Right lobe of liver (tissue), 4 donors: ENCODE results near the gene APOBEC3H.

Experiments
- CTCF ChIP-seq, 4 donors: fragments of 200-600 bp in 3 of 4; fragments of 450-650 bp in 1 of 4; IDR thresholded peaks; one replicate each; pipeline versions ENCODE4 v1.5.1 to v1.8.0; 2016 to 2022; ENCODE audit warnings: antibody characterized with exemption in 4 of 4, mild to moderate bottlenecking in 2 of 4
- POLR2A ChIP-seq: fragments of 450-650 bp; IDR thresholded peaks from one replicate; pipeline ENCODE4 v1.6.1; 2017; ENCODE audit warnings: antibody characterized with exemption, mild to moderate bottlenecking
- donor health status: DM: no; HTN: no; CAD: no.
- donor health status: DM: no; HTN: no; CAD: no.
- donor health status: DM: no; HTN: yes; CAD: no.

DNA sequence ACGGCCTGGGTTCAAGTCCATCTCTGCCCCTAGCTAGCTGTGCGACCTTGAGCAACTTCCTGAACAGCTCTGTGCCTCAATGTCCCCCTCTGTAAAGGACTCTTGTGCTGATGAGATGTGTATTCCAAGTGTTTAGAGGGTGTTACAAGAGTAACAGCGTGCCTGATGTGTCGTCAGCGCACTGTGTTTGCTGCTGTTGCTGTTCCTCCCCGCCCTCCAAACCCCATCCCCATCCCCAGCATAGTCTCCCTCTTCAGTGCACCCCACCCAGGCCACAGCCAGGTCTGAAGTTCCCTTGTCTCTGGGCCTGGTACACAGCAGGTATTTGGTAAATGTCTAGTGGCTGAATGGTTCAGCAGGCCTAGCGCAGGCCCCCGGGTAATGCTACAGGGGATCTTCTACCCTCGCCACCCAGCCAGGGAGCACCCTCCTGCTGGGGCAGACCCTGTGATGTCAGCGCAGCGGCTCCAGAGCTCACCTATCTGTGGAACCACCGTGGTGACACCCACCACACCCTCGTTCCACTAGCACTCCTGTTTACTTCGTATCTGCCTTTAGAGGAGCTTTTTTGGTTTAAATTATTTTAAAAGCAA is 45.1 kb downstream of the APOBEC3H start:
- TF ChIP-seq POLR2A (no peak), CTCF (IDR thresholded peaks at IDR 0.05) (no peak)
